ENCODE measurements around the gene CFAP68. TPM values are rescaled to one million over a fixed set of nuclear protein-coding genes. Genes with fewer than 3 reads are reported as not detected.

The CFAP68 gene
- total and polyA plus RNA-seq, 9 of the 15 experiments (the other 6 are each of a cell fraction or from before 2014, with no cell fraction given), result 22.8 to 72.3 (median 52.5) TPM

DNA sequence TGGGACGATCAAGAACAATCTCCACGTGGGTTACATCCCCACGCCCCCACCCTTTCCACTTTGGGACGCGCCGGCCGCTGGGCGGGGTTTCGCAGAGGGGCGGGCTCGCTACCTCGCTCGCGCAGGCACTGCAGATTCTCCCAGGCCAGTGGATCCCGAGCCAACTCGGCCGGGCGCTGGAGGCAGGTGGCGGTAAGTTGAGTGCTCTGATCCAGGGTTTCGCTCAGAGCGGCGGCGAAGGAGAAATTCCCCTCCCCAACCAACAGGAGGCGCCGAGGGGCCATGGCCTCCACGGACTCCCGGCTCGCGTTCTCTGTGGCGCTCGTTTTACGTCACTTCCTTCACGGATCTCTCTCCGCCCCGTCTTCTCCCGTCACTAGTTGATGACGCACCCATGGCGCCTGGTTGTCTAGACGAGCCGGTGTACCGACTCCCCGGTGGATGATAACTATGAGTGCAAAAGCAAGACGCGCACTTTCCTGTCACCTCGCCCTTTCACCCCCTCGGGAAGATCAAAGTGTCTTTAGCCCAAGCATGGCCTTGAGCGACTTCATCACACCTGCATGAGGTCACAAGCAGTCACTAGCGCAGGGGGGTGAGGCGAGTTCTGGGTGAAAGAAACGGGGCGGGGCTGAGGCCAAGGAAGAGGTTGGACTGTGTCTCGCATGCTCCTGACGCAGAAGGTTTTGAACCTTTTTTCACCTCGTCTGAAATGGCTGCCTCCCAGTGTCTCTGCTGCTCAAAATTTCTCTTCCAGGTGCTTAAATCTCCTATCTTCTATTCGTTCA, at the start of gene CFAP68, which contains the start of gene FDXACB1 (continued):
- peak; percentile 51 for TF ChIP-seq MEIS2 (IDR thresholded peaks at IDR 0.05; ENCODE audit: partially characterized antibody)
- peak; percentile 55; the same call in 1 of the 2 replicates for TF ChIP-seq ZNF511 (CRISPR knock-in tag; IDR thresholded peaks at IDR 0.05)
- TF ChIP-seq ETV6 (IDR thresholded peaks at IDR 0.05; ENCODE audit: borderline replicate concordance in 1 of 2, low read depth in 2 of 2, low read length in 1 of 2), result no peak
- TF ChIP-seq ETV6 (CRISPR knock-in tag; IDR thresholded peaks at IDR 0.05; ENCODE audit: borderline replicate concordance), result no peak
- no peak for TF ChIP-seq SLC30A9 (CRISPR knock-in tag; IDR thresholded peaks at IDR 0.05)
- peak; percentile 86; the same call in 1 of the 2 replicates for TF ChIP-seq CTBP1 (IDR thresholded peaks at IDR 0.05; ENCODE audit: borderline replicate concordance)
- peak; percentile 74 to 87 for TF ChIP-seq MAZ (CRISPR knock-in tag; conservative IDR thresholded peaks at IDR 0.05 in 1 of 2, IDR thresholded peaks at IDR 0.05 in 1 of 2)
- no peak for TF ChIP-seq ZNF668 (CRISPR knock-in tag; IDR thresholded peaks at IDR 0.05)
- no peak for TF ChIP-seq ERF (CRISPR knock-in tag; IDR thresholded peaks at IDR 0.05)
- no peak for TF ChIP-seq ZNF184 (CRISPR knock-in tag; IDR thresholded peaks at IDR 0.05)
- no peak for TF ChIP-seq ZNF785 (CRISPR knock-in tag; IDR thresholded peaks at IDR 0.05)
- no peak for TF ChIP-seq FOXM1 (IDR thresholded peaks at IDR 0.05; ENCODE audit: low read depth)
- TF ChIP-seq FOXM1 (CRISPR knock-in tag; IDR thresholded peaks at IDR 0.05; ENCODE audit: low read depth), result no peak; the same call in 1 of the 2 replicates
- peak; percentile 90 for TF ChIP-seq GTF2E2 (tag; IDR thresholded peaks at IDR 0.05)
- TF ChIP-seq ZNF79 (CRISPR knock-in tag; IDR thresholded peaks at IDR 0.05; ENCODE audit: low read depth), result no peak
- peak; percentile 99 for TF ChIP-seq GABPB1 (CRISPR knock-in tag; IDR thresholded peaks at IDR 0.05)
- no peak for TF ChIP-seq ZNF239 (CRISPR knock-in tag; IDR thresholded peaks at IDR 0.05)
- peak; percentile 79; the same call in 1 of the 2 replicates for TF ChIP-seq LCOR (CRISPR knock-in tag; IDR thresholded peaks at IDR 0.05)
- TF ChIP-seq CHD1 (IDR thresholded peaks at IDR 0.05; ENCODE audit: low read length), result no peak
- peak; percentile 71 for TF ChIP-seq KLF1 (tag; IDR thresholded peaks at IDR 0.05)
- no peak for TF ChIP-seq WHSC1 (IDR thresholded peaks at IDR 0.05; ENCODE audit: low read length)
- TF ChIP-seq ZBTB8A (IDR thresholded peaks at IDR 0.05; ENCODE audit: partially characterized antibody), result no peak
- TF ChIP-seq TRIM25 (IDR thresholded peaks at IDR 0.05; ENCODE audit: borderline replicate concordance), result no peak
- peak; percentile 98 for TF ChIP-seq NCOA1 (IDR thresholded peaks at IDR 0.05; ENCODE audit: low read depth)
- no peak for TF ChIP-seq MCM2 (IDR thresholded peaks at IDR 0.05; ENCODE audit: low read depth)
- peak; percentile 65 for TF ChIP-seq NEUROD1 (IDR thresholded peaks at IDR 0.05; ENCODE audit: borderline replicate concordance, low read depth, low read length, partially characterized antibody)
- TF ChIP-seq TAF15 (IDR thresholded peaks at IDR 0.05; ENCODE audit: low read depth, low read length), result no peak
- no peak for TF ChIP-seq KDM2B (CRISPR knock-in tag; IDR thresholded peaks at IDR 0.05)
